Measurements from ENCODE around the gene GATA2. TPM values are rescaled to one million over a fixed set of nuclear protein-coding genes. Genes with fewer than 3 reads are reported as not detected.

The GATA2 gene
- total and polyA plus RNA-seq, 2 of the 13 experiments (the other 11 are each of a cell fraction or from before 2014, with no cell fraction given), result 3.5 to 6.2 TPM

DNA sequence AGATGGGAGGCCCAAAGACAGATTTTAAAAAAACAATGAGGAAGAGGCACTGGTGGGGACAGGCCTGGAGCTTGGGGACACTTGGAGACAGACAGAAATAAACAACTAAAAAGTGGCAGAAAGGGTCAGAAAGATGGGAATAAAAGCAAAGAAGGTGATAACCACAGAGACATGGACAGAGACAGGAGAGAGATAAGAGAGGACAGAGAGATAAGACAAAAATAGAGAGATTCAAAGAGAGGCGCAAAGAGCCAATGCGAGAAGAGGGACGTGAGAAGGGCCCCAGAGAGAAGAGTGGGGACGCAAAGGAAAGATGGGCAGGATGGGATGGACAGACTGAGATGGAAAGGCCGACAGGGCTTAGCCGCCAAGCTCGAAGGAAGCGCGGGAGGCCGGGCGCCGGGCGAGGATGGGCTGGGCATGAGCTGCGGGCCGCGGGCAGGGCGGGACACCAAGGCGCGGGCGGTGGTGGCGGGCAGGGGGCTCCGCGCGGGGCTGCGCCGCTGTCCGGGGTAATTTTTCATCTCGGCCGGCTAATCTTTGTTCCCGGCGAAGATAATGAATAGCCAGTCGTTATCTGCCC, 3.1 kb upstream of the GATA2 start:
- Histone ChIP-seq H2AFZ (ENCODE audit: low read length) (no peak overlapping the region), H3K4me3 (replicated peaks in 1 of 3; ENCODE audit: insufficient read depth in 1 of 3, low read depth in 2 of 3, low read length in 3 of 3) (no peak overlapping the region), H3K27ac (ENCODE audit: extremely low read length, insufficient read depth, low read length) (no peak overlapping the region), H3K9ac (ENCODE audit: insufficient read depth, low read depth, low read length) (no peak overlapping the region), H3K4me1 (ENCODE audit: insufficient read depth, low read length) (peaks cover 22% of the 10 kb centered on the region), H3K4me2 (ENCODE audit: low read depth, low read length) (no peak overlapping the region), H3K27me3 (ENCODE audit: control insufficient read depth in 1 of 2, insufficient read depth in 2 of 2, low read length in 2 of 2) (no peaks in the 10 kb centered on the region), H4K20me1 (ENCODE audit: insufficient read depth, low read length) (peaks cover 6% of the 10 kb centered on the region; the same call in 1 of the 2 replicates), H3K36me3 (replicated peaks in 1 of 2; ENCODE audit: control insufficient read depth in 1 of 2, insufficient read depth in 2 of 2, low read length in 2 of 2) (0 out of 5 replicates have a peak, but pooled peaks cover 0 to 1% of the 10 kb centered on the region in 2 experiments), H3K9me3 (ENCODE audit: low read length) (no peaks in the 10 kb centered on the region), H3K79me2 (ENCODE audit: insufficient read depth, low read length) (no peaks in the 10 kb centered on the region)
- DNase-seq (ENCODE audit: low spot score) (no peak), ATAC-seq (no peak), FAIRE-seq (no peak)
- 93% methylated on average over 32 of the region's 32 CpGs for WGBS (ENCODE audit: low lambda C conversion rate)
- no TSS peak for BruUV-seq (replicated peaks)
- intact Hi-C loops (cut with micrococcal nuclease; ENCODE audit: unreplicated experiment) (no loop called here), in situ Hi-C loops (cut with HindIII; ENCODE audit: extremely low pct_ligation_motif_present, low pct_unique_long_range_greater_than_20kb) (no loop called here)
- ChIA-PET POLR2A (no interaction called here), CTCF (ENCODE audit: low intra/inter-chr PET ratio, low total read pairs) (no interaction called here)
- TF ChIP-seq ZNF670 (CRISPR knock-in tag; IDR thresholded peaks at IDR 0.05; ENCODE audit: borderline replicate concordance), result no peak

DNA sequence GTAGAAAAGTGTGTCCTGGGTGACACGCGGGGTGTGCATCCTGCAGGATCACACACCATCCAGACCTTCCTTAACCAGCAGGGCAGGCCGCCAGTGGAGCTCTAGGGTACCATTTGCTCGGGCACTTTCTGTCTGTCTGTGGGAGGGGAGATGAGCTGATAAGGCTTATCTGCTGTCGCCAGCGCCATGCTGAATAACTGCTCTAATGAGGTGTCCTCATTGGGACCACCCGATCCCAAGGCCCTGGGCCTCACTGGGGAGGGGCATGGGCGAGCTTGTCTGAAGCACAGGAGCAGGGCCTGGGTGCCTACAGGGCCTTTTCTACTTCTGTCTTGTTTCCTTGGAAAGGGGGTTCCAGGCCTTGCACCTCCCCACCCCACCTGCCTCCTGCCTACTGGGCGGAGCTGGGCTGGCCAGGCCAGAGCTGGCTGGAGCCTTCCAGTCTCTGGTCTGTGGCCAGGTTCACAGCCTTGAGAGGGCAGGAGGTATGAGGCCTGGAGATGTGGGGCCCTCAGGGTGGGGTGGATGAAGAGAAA, 2.5 kb upstream of the GATA2 start:
- POLR2A ChIA-PET, result no interaction called here
- H3K4me2 ChIP-seq (ENCODE audit: low read depth, low read length), result no peak overlapping the region
- H3K79me2 ChIP-seq (ENCODE audit: insufficient read depth, low read length), result peaks cover 3% of the 10 kb centered on the region
- H3K4me3 ChIP-seq (replicated peaks in 1 of 3; ENCODE audit: insufficient read depth in 1 of 3, low read depth in 2 of 3, low read length in 3 of 3), result no peak overlapping the region
- DNase-seq (ENCODE audit: low spot score) (no peak), FAIRE-seq (no peak), ATAC-seq (no peak)
- no peaks in the 10 kb centered on the region for H3K27me3 ChIP-seq (ENCODE audit: control insufficient read depth in 1 of 2, insufficient read depth in 2 of 2, low read length in 2 of 2)
- no TSS peak for BruUV-seq (replicated peaks)
- H2AFZ ChIP-seq (ENCODE audit: low read length), result no peak overlapping the region
- H4K20me1 ChIP-seq (ENCODE audit: insufficient read depth, low read length), result peaks cover 10% of the 10 kb centered on the region; the same call in 1 of the 2 replicates
- CTCF ChIA-PET (ENCODE audit: low intra/inter-chr PET ratio, low total read pairs), result no interaction called here
- 0 out of 5 replicates have a peak, but pooled peaks cover 0 to 1% of the 10 kb centered on the region in 2 experiments for H3K36me3 ChIP-seq (replicated peaks in 1 of 2; ENCODE audit: control insufficient read depth in 1 of 2, insufficient read depth in 2 of 2, low read length in 2 of 2)
- H3K27ac ChIP-seq (ENCODE audit: extremely low read length, insufficient read depth, low read length), result no peak overlapping the region
- H3K4me1 ChIP-seq (ENCODE audit: insufficient read depth, low read length), result peaks cover 27% of the 10 kb centered on the region
- 83% methylated on average over 4 of the region's 9 CpGs for WGBS (ENCODE audit: low lambda C conversion rate)
- intact Hi-C loops (cut with micrococcal nuclease; ENCODE audit: unreplicated experiment) (no loop called here), in situ Hi-C loops (cut with HindIII; ENCODE audit: extremely low pct_ligation_motif_present, low pct_unique_long_range_greater_than_20kb) (no loop called here)
- H3K9me3 ChIP-seq (ENCODE audit: low read length), result no peaks in the 10 kb centered on the region
- TF ChIP-seq, protein P1, sequence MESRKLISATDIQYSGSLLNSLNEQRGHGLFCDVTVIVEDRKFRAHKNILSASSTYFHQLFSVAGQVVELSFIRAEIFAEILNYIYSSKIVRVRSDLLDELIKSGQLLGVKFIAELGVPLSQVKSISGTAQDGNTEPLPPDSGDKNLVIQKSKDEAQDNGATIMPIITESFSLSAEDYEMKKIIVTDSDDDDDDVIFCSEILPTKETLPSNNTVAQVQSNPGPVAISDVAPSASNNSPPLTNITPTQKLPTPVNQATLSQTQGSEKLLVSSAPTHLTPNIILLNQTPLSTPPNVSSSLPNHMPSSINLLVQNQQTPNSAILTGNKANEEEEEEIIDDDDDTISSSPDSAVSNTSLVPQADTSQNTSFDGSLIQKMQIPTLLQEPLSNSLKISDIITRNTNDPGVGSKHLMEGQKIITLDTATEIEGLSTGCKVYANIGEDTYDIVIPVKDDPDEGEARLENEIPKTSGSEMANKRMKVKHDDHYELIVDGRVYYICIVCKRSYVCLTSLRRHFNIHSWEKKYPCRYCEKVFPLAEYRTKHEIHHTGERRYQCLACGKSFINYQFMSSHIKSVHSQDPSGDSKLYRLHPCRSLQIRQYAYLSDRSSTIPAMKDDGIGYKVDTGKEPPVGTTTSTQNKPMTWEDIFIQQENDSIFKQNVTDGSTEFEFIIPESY (CRISPR knock-in tag; IDR thresholded peaks at IDR 0.05), result peak; percentile 47; the same call in 1 of the 2 replicates
- no peak for TF ChIP-seq POLR2G (IDR thresholded peaks at IDR 0.05; ENCODE audit: low read depth, low read length)
- no peak overlapping the region for H3K9ac ChIP-seq (ENCODE audit: insufficient read depth, low read depth, low read length)
